Measurements from ENCODE around the gene SREBF1. TPM values are rescaled to one million over a fixed set of nuclear protein-coding genes. Genes with fewer than 3 reads are reported as not detected.
A peak's percentile ranks its signal among the peaks of the same experiment; 100 is the strongest.

SREBF1 gene
- polyA plus RNA-seq, 1 of the 3 experiments (the other 2 are of a cell fraction) = 20.4 TPM

GRCh38 chr17:17876959-17877528, 40.3 kb upstream of the SREBF1 start:
- POLR2A ChIA-PET = interaction anchor here (0.6 to 2.2 kb wide), 5 partner anchors 24 to 87 kb away, joined by 3 to 16 read pairs (median 4); partner anchors contain the start of gene SREBF1
- Histone ChIP-seq H3K27ac (ENCODE audit: low read depth in 2 of 2, low read length in 1 of 2) (peak overlapping the region; percentile 84 to 99), H3K4me3 (ENCODE audit: low read depth in 2 of 2, low read length in 1 of 2) (no peak overlapping the region; a peak in 1 of 4 replicates), H3F3A (replicated peaks; ENCODE audit: insufficient read depth) (peaks cover 30% of the 10 kb centered on the region), H3K79me2 (ENCODE audit: insufficient read depth) (no peaks in the 10 kb centered on the region), H3K9me2 (no peaks in the 10 kb centered on the region), H3K4me2 (peak overlapping the region; percentile 65), H4K20me1 (ENCODE audit: insufficient read depth) (peaks cover 7% of the 10 kb centered on the region), H2AFZ (ENCODE audit: low read depth) (no peak overlapping the region), H3K9ac (peak overlapping the region; percentile 32; the same call in 1 of the 2 replicates), H3K36me3 (replicated peaks in 1 of 2; ENCODE audit: control insufficient read depth in 1 of 2, insufficient read depth in 2 of 2, low read length in 1 of 2) (peaks cover 19 to 75% of the 10 kb centered on the region in 2 experiments), H3K27me3 (ENCODE audit: insufficient read depth) (no peaks in the 10 kb centered on the region), H3K4me1 (ENCODE audit: control insufficient read depth in 1 of 2, insufficient read depth in 2 of 2, low read depth in 1 of 2, low read length in 1 of 2) (peaks cover 15 to 62% of the 10 kb centered on the region in 2 experiments), H3K9me3 (no peaks in the 10 kb centered on the region)
- TF ChIP-seq, protein P1, sequence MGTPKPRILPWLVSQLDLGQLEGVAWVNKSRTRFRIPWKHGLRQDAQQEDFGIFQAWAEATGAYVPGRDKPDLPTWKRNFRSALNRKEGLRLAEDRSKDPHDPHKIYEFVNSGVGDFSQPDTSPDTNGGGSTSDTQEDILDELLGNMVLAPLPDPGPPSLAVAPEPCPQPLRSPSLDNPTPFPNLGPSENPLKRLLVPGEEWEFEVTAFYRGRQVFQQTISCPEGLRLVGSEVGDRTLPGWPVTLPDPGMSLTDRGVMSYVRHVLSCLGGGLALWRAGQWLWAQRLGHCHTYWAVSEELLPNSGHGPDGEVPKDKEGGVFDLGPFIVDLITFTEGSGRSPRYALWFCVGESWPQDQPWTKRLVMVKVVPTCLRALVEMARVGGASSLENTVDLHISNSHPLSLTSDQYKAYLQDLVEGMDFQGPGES (IDR thresholded peaks at IDR 0.05; ENCODE audit: low read depth, low read length) = no peak
- TF ChIP-seq RCOR1 (IDR thresholded peaks at IDR 0.05; ENCODE audit: low read length) = peak; percentile 55; the same call in 1 of the 2 replicates
- TF ChIP-seq FOSL2 (IDR thresholded peaks at IDR 0.05; ENCODE audit: borderline replicate concordance, low read depth) = no peak
- no peak for TF ChIP-seq NRF1 (IDR thresholded peaks at IDR 0.05; ENCODE audit: low read depth, low read length)
- DNase-seq = no peak
- WGBS (ENCODE audit: low lambda C conversion rate) = 70% methylated on average over 5 of the region's 6 CpGs
- CTCF ChIA-PET = interaction anchor here (0.8 to 5.0 kb wide), 10 partner anchors 11 to 156 kb away, joined by 3 to 37 read pairs (median 8); no protein-coding TSS in a partner anchor

- CTCF ChIA-PET = interaction anchor here (1.1 to 5.0 kb wide), 4 partner anchors 14 to 62 kb away, joined by 3 to 37 read pairs (median 14); no protein-coding TSS in a partner anchor
Observed at GRCh38 chr17:17874478-17874877, 37.7 kb upstream of the SREBF1 start.

More at GRCh38 chr17:17874478-17874877, 37.7 kb upstream of the SREBF1 start:
- no peak overlapping the region for H2AFZ ChIP-seq (ENCODE audit: low read depth)
- POLR2A ChIA-PET = no interaction called here
- no peaks in the 10 kb centered on the region for H3K27me3 ChIP-seq (ENCODE audit: insufficient read depth)
- H3K36me3 ChIP-seq (replicated peaks in 1 of 2; ENCODE audit: control insufficient read depth in 1 of 2, insufficient read depth in 2 of 2, low read length in 1 of 2) = peaks cover 19 to 65% of the 10 kb centered on the region in 2 experiments
- 0% methylated on average over 1 of the region's 1 CpG for WGBS (ENCODE audit: low lambda C conversion rate)
- no peak overlapping the region for H3K9ac ChIP-seq
- no peak overlapping the region for H3K4me3 ChIP-seq (ENCODE audit: low read depth in 2 of 2, low read length in 1 of 2)
- no peaks in the 10 kb centered on the region for H3K9me2 ChIP-seq
- no peak overlapping the region; a peak in 1 of 4 replicates for H3K27ac ChIP-seq (ENCODE audit: low read depth in 2 of 2, low read length in 1 of 2)
- H4K20me1 ChIP-seq (ENCODE audit: insufficient read depth) = peaks cover 7% of the 10 kb centered on the region
- H3F3A ChIP-seq (replicated peaks; ENCODE audit: insufficient read depth) = peaks cover 28% of the 10 kb centered on the region
- DNase-seq = no peak
- H3K9me3 ChIP-seq = no peaks in the 10 kb centered on the region
- H3K4me2 ChIP-seq = no peak overlapping the region
- H3K4me1 ChIP-seq (ENCODE audit: control insufficient read depth in 1 of 2, insufficient read depth in 2 of 2, low read depth in 1 of 2, low read length in 1 of 2) = peaks cover 15 to 62% of the 10 kb centered on the region in 2 experiments
- TF ChIP-seq CTCF (IDR thresholded peaks at IDR 0.05) = no peak
- TF ChIP-seq TCF12 (IDR thresholded peaks at IDR 0.05) = peak; percentile 52; the same call in 1 of the 2 replicates
- H3K79me2 ChIP-seq (ENCODE audit: insufficient read depth) = no peaks in the 10 kb centered on the region
